ENCODE measurements around the gene ARAP3.

ARAP3 gene

GRCh38 chr5:141669520-141669919 is 12.5 kb downstream of the ARAP3 start:
- no peak for DNase-seq

- DNase-seq = no peak
Measured at GRCh38 chr5:141668601-141669265, 13.3 kb downstream of the ARAP3 start.

GRCh38 chr5:141665995-141666940 is 15.8 kb downstream of the ARAP3 start:
- no peak for DNase-seq

GRCh38 chr5:141664733-141665461 is 17.1 kb downstream of the ARAP3 start:
- DNase-seq = peak; percentile 33

- no peak for DNase-seq
Measured at GRCh38 chr5:141663506-141663905, 18.5 kb downstream of the ARAP3 start.

- DNase-seq = no peak
Measured at GRCh38 chr5:141662028-141662427, 20.0 kb downstream of the ARAP3 start.

- DNase-seq = no peak
Measured at GRCh38 chr5:141657937-141658545, 24.0 kb downstream of the ARAP3 start.

- no peak for DNase-seq
Measured at GRCh38 chr5:141657404-141657803, 24.6 kb downstream of the ARAP3 start.

GRCh38 chr5:141656396-141656795 is 25.6 kb downstream of the ARAP3 start:
- no peak for DNase-seq

- no peak for DNase-seq
Measured at GRCh38 chr5:141655020-141655419, 27.0 kb downstream of the ARAP3 start.

- no peak for DNase-seq
Measured at GRCh38 chr5:141654298-141654697, 27.7 kb downstream of the ARAP3 start.

- DNase-seq = no peak
Measured at GRCh38 chr5:141651728-141652105, 30.3 kb downstream of the ARAP3 start.

- no peak for DNase-seq
Measured at GRCh38 chr5:141650851-141651727, 30.9 kb downstream of the ARAP3 start, which contains the start of gene FCHSD1. Gene FCHSD1 (minus strand): TSS chr5:141651418. CDS start chr5:141651368, 50 bp downstream.

- no peak for DNase-seq
Measured at GRCh38 chr5:141649972-141650371, 32.1 kb downstream of the ARAP3 start.

GRCh38 chr5:141649056-141649688 is 32.9 kb downstream of the ARAP3 start:
- no peak for DNase-seq

- DNase-seq = no peak
Measured at GRCh38 chr5:141647851-141648250, 34.2 kb downstream of the ARAP3 start.

- DNase-seq = no peak
Measured at GRCh38 chr5:141647242-141647641, 34.8 kb downstream of the ARAP3 start.

GRCh38 chr5:141646026-141646425 is 36.0 kb downstream of the ARAP3 start:
- no peak for DNase-seq

GRCh38 chr5:141641634-141642267 is 40.3 kb downstream of the ARAP3 start:
- no peak for DNase-seq

- DNase-seq = no peak
Measured at GRCh38 chr5:141640698-141641097, 41.3 kb downstream of the ARAP3 start.

- DNase-seq = no peak
Measured at GRCh38 chr5:141640051-141640415, 42.0 kb downstream of the ARAP3 start.
